Natural killer cell (primary cell): ENCODE data around the gene EFCAB6. TPM values are rescaled to one million over a fixed set of nuclear protein-coding genes. Genes with fewer than 3 reads are reported as not detected.

Experiments
- ATAC-seq, 3 donors: fragments of 150-1000 bp in 2 of 3; fragments of 200-7000 bp in 1 of 3; cut with Tn5 transposase; 1 replicate in 1 of 3; 2 replicates in 2 of 3; pipeline ENCODE4 v1.10.0; 2021; ENCODE audit warnings: mild to moderate bottlenecking in 2 of 3, moderate library complexity in 2 of 3
- DNase-seq, 2 donors: peaks; one replicate each; pipeline versions ENCODE4 v3.0.0 to v3.0.0-alpha.2; 2013 to 2021; ENCODE audit warnings: mixed read lengths in 1 of 2
- H3K27ac ChIP-seq: one replicate; pipeline ENCODE4 v1.5.1; 2013; ENCODE audit warnings: mild to moderate bottlenecking, low read length
- H3K27me3 ChIP-seq: one replicate; pipeline ENCODE4 v1.6.1; 2013; ENCODE audit warnings: low read length; ENCODE audit not compliant: control insufficient read depth, insufficient read depth
- H3K36me3 ChIP-seq: one replicate; pipeline ENCODE4 v1.6.1; 2013; ENCODE audit warnings: low read length; ENCODE audit not compliant: control insufficient read depth, insufficient read depth
- H3K4me1 ChIP-seq: one replicate; pipeline ENCODE4 v1.6.1; 2013; ENCODE audit warnings: low read length; ENCODE audit not compliant: control insufficient read depth, insufficient read depth
- H3K4me3 ChIP-seq: one replicate; pipeline ENCODE4 v1.5.1; 2013; ENCODE audit warnings: low read length
- H3K9me3 ChIP-seq: one replicate; pipeline ENCODE4 v1.6.1; 2013; ENCODE audit warnings: low read length; ENCODE audit not compliant: control insufficient read depth, insufficient read depth
- H3K27ac Mint-ChIP-seq, 2 donors: one replicate each; pipeline ENCODE4 v1.8.0; 2022; ENCODE audit warnings: mild to moderate bottlenecking in 2 of 2, mixed read lengths in 2 of 2, moderate library complexity in 1 of 2
- H3K27me3 Mint-ChIP-seq, 2 donors: one replicate each; pipeline ENCODE4 v1.8.0; 2022; ENCODE audit warnings: low read depth in 2 of 2, mixed read lengths in 2 of 2
- H3K36me3 Mint-ChIP-seq: one replicate; pipeline ENCODE4 v1.8.0; 2022; ENCODE audit warnings: mixed read lengths
- H3K4me1 Mint-ChIP-seq, 2 donors: one replicate each; pipeline ENCODE4 v1.8.0; 2022; ENCODE audit warnings: mixed read lengths in 2 of 2
- H3K4me3 Mint-ChIP-seq: one replicate; pipeline ENCODE4 v1.8.0; 2022; ENCODE audit warnings: mild to moderate bottlenecking, moderate library complexity, mixed read lengths
- H3K9me3 Mint-ChIP-seq, 2 donors: one replicate each; pipeline ENCODE4 v1.8.0; 2022; ENCODE audit warnings: mixed read lengths in 2 of 2
- CTCF ChIP-seq: fragments of 200-600 bp; IDR thresholded peaks from one replicate; pipeline ENCODE4 v1.8.0; 2022; ENCODE audit warnings: antibody characterized with exemption
- WGBS: methylation state at CpG from one replicate; pipeline ENCODE4 v1.1.7; 2013; ENCODE audit warnings: missing lambda C conversion rate; ENCODE audit not compliant: insufficient coverage; 5-methylcytosine and 5-hydroxymethylcytosine counted together
- intact Hi-C: fragments of 100-400 bp; cut with micrococcal nuclease; formaldehyde crosslinking; loops from one replicate; pipeline ENCODE4 v1.14.2; 2022
- total RNA-seq, 4 donors: library from RNA; stranded (reverse); fragments of 120-200 nt in 1 of 4; gene quantifications; one replicate each; pipeline versions ENCODE4 v1.2.3 to v1.2.4, GENCODE V29; 2013 to 2022

Gene EFCAB6
- total RNA-seq, 3 donors from 2014 or later (not counting 1 experiment from before 2014, with no cell fraction given) = 0.23 to 0.35 (median 0.26) TPM

GRCh38 chr22:43505896-43506295 is 306.2 kb downstream of the EFCAB6 start:
- ATAC-seq = no peak
- no peaks in the 10 kb centered on the region for H3K4me1 ChIP-seq
- H3K4me3 ChIP-seq = no peak overlapping the region
- 91% methylated on average over 5 of the region's 8 CpGs for WGBS
- H3K27me3 ChIP-seq = no peaks in the 10 kb centered on the region
- Mint-ChIP-seq H3K27ac (no peak overlapping the region), H3K36me3 (no peaks in the 10 kb centered on the region), H3K4me3 (no peak overlapping the region), H3K9me3 (no peaks in the 10 kb centered on the region), H3K4me1 (no peaks in the 10 kb centered on the region), H3K27me3 (no peaks in the 10 kb centered on the region)
- intact Hi-C loops = no loop called here
- H3K27ac ChIP-seq = no peak overlapping the region
- H3K9me3 ChIP-seq = no peaks in the 10 kb centered on the region
- no peak for TF ChIP-seq CTCF
- no peaks in the 10 kb centered on the region for H3K36me3 ChIP-seq
- no peak for DNase-seq

GRCh38 chr22:43505423-43505822 is 306.7 kb downstream of the EFCAB6 start:
- WGBS = 95% methylated on average over 14 of the region's 14 CpGs
- Mint-ChIP-seq H3K4me1 (no peaks in the 10 kb centered on the region), H3K36me3 (no peaks in the 10 kb centered on the region), H3K27ac (no peak overlapping the region), H3K9me3 (no peaks in the 10 kb centered on the region), H3K27me3 (no peaks in the 10 kb centered on the region), H3K4me3 (no peak overlapping the region)
- ATAC-seq = no peak
- Histone ChIP-seq H3K4me3 (no peak overlapping the region), H3K27ac (no peak overlapping the region), H3K4me1 (no peaks in the 10 kb centered on the region), H3K9me3 (no peaks in the 10 kb centered on the region), H3K36me3 (no peaks in the 10 kb centered on the region), H3K27me3 (no peaks in the 10 kb centered on the region)
- DNase-seq = no peak
- no peak for TF ChIP-seq CTCF
- intact Hi-C loops = no loop called here

GRCh38 chr22:43504666-43505261 is 307.3 kb downstream of the EFCAB6 start:
- Histone ChIP-seq H3K4me3 (no peak overlapping the region), H3K4me1 (no peaks in the 10 kb centered on the region), H3K27ac (no peak overlapping the region), H3K36me3 (no peaks in the 10 kb centered on the region), H3K9me3 (no peaks in the 10 kb centered on the region), H3K27me3 (no peaks in the 10 kb centered on the region)
- H3K4me3 Mint-ChIP-seq = no peak overlapping the region
- H3K36me3 Mint-ChIP-seq = no peaks in the 10 kb centered on the region
- intact Hi-C loops = no loop called here
- H3K9me3 Mint-ChIP-seq = no peaks in the 10 kb centered on the region
- DNase-seq (no peak), ATAC-seq (no peak)
- H3K27me3 Mint-ChIP-seq = no peaks in the 10 kb centered on the region
- no peak overlapping the region for H3K27ac Mint-ChIP-seq
- WGBS = 97% methylated on average over 7 of the region's 7 CpGs
- no peaks in the 10 kb centered on the region for H3K4me1 Mint-ChIP-seq
- TF ChIP-seq CTCF = no peak

- no peaks in the 10 kb centered on the region for H3K9me3 Mint-ChIP-seq
Observed at GRCh38 chr22:43504068-43504467, 308.0 kb downstream of the EFCAB6 start.

More at GRCh38 chr22:43504068-43504467, 308.0 kb downstream of the EFCAB6 start:
- DNase-seq = no peak
- Histone ChIP-seq H3K4me3 (no peak overlapping the region), H3K36me3 (no peaks in the 10 kb centered on the region), H3K27me3 (no peaks in the 10 kb centered on the region), H3K27ac (no peak overlapping the region), H3K4me1 (no peaks in the 10 kb centered on the region), H3K9me3 (no peaks in the 10 kb centered on the region)
- Mint-ChIP-seq H3K27me3 (no peaks in the 10 kb centered on the region), H3K27ac (no peak overlapping the region), H3K4me1 (no peaks in the 10 kb centered on the region), H3K4me3 (no peak overlapping the region), H3K36me3 (no peaks in the 10 kb centered on the region)
- TF ChIP-seq CTCF = no peak
- WGBS = 94% methylated on average over 3 of the region's 3 CpGs
- intact Hi-C loops = no loop called here
- ATAC-seq = no peak
